ENCODE data around the gene ZNF148.

Gene ZNF148

GRCh38 chr3:125313060-125313635 lies 62.0 kb downstream of the ZNF148 start:
- in situ Hi-C loops (cut with HindIII; ENCODE audit: low pct_ligation_motif_present, low pct_unique_long_range_greater_than_20kb, low sequenced_read_pairs) = no loop called here
- DNase-seq = no peak

- DNase-seq = peak; percentile 27
- in situ Hi-C loops (cut with HindIII; ENCODE audit: low pct_ligation_motif_present, low pct_unique_long_range_greater_than_20kb, low sequenced_read_pairs) = no loop called here
These were observed 64.5 kb downstream of the ZNF148 start for GRCh38 chr3:125310623-125311081.

GRCh38 chr3:125309476-125309875 lies 65.6 kb downstream of the ZNF148 start:
- in situ Hi-C loops (cut with HindIII; ENCODE audit: low pct_ligation_motif_present, low pct_unique_long_range_greater_than_20kb, low sequenced_read_pairs) = no loop called here
- DNase-seq = no peak

- in situ Hi-C loops (cut with HindIII; ENCODE audit: low pct_ligation_motif_present, low pct_unique_long_range_greater_than_20kb, low sequenced_read_pairs) = no loop called here
- DNase-seq = no peak
These were observed 68.5 kb downstream of the ZNF148 start for GRCh38 chr3:125306620-125307019.

GRCh38 chr3:125302932-125303331 lies 72.2 kb downstream of the ZNF148 start:
- in situ Hi-C loops (cut with HindIII; ENCODE audit: low pct_ligation_motif_present, low pct_unique_long_range_greater_than_20kb, low sequenced_read_pairs) = no loop called here
- no peak for DNase-seq

GRCh38 chr3:125300416-125300815 lies 74.7 kb downstream of the ZNF148 start:
- in situ Hi-C loops (cut with HindIII; ENCODE audit: low pct_ligation_motif_present, low pct_unique_long_range_greater_than_20kb, low sequenced_read_pairs) = no loop called here
- no peak for DNase-seq

- in situ Hi-C loops (cut with HindIII; ENCODE audit: low pct_ligation_motif_present, low pct_unique_long_range_greater_than_20kb, low sequenced_read_pairs) = no loop called here
- DNase-seq = no peak
These were observed 80.7 kb downstream of the ZNF148 start for GRCh38 chr3:125294411-125294810.

- DNase-seq = no peak
These were observed 83.1 kb downstream of the ZNF148 start for GRCh38 chr3:125292015-125292414.

GRCh38 chr3:125289429-125289981 lies 85.6 kb downstream of the ZNF148 start:
- DNase-seq = no peak
- in situ Hi-C loops (cut with HindIII; ENCODE audit: low pct_ligation_motif_present, low pct_unique_long_range_greater_than_20kb, low sequenced_read_pairs) = no loop called here

More at GRCh38 chr3:125292015-125292414, 83.1 kb downstream of the ZNF148 start:
- in situ Hi-C loops (cut with HindIII; ENCODE audit: low pct_ligation_motif_present, low pct_unique_long_range_greater_than_20kb, low sequenced_read_pairs) = no loop called here

- in situ Hi-C loops (cut with HindIII; ENCODE audit: low pct_ligation_motif_present, low pct_unique_long_range_greater_than_20kb, low sequenced_read_pairs) = no loop called here
- DNase-seq = no peak
These were observed 87.9 kb downstream of the ZNF148 start for GRCh38 chr3:125287248-125287647.

- in situ Hi-C loops (cut with HindIII; ENCODE audit: low pct_ligation_motif_present, low pct_unique_long_range_greater_than_20kb, low sequenced_read_pairs) = no loop called here
- DNase-seq = no peak
These were observed 93.7 kb downstream of the ZNF148 start for GRCh38 chr3:125281381-125281780.

- DNase-seq = no peak
These were observed 94.3 kb downstream of the ZNF148 start for GRCh38 chr3:125280668-125281361.

GRCh38 chr3:125278155-125278554 lies 97.0 kb downstream of the ZNF148 start:
- in situ Hi-C loops (cut with HindIII; ENCODE audit: low pct_ligation_motif_present, low pct_unique_long_range_greater_than_20kb, low sequenced_read_pairs) = no loop called here

More at GRCh38 chr3:125280668-125281361, 94.3 kb downstream of the ZNF148 start:
- in situ Hi-C loops (cut with HindIII; ENCODE audit: low pct_ligation_motif_present, low pct_unique_long_range_greater_than_20kb, low sequenced_read_pairs) = no loop called here

GRCh38 chr3:125271127-125271526 lies 104.0 kb downstream of the ZNF148 start:
- no peak for DNase-seq
- in situ Hi-C loops (cut with HindIII; ENCODE audit: low pct_ligation_motif_present, low pct_unique_long_range_greater_than_20kb, low sequenced_read_pairs) = no loop called here

More at GRCh38 chr3:125278155-125278554, 97.0 kb downstream of the ZNF148 start:
- DNase-seq = no peak

GRCh38 chr3:125267460-125267859 lies 107.7 kb downstream of the ZNF148 start:
- in situ Hi-C loops (cut with HindIII; ENCODE audit: low pct_ligation_motif_present, low pct_unique_long_range_greater_than_20kb, low sequenced_read_pairs) = no loop called here
- no peak for DNase-seq

- DNase-seq = no peak
- in situ Hi-C loops (cut with HindIII; ENCODE audit: low pct_ligation_motif_present, low pct_unique_long_range_greater_than_20kb, low sequenced_read_pairs) = no loop called here
These were observed 108.2 kb downstream of the ZNF148 start for GRCh38 chr3:125266971-125267370.

- DNase-seq = no peak
- in situ Hi-C loops (cut with HindIII; ENCODE audit: low pct_ligation_motif_present, low pct_unique_long_range_greater_than_20kb, low sequenced_read_pairs) = no loop called here
These were observed 113.0 kb downstream of the ZNF148 start for GRCh38 chr3:125262161-125262560.

GRCh38 chr3:125261031-125261430 lies 114.1 kb downstream of the ZNF148 start:
- in situ Hi-C loops (cut with HindIII; ENCODE audit: low pct_ligation_motif_present, low pct_unique_long_range_greater_than_20kb, low sequenced_read_pairs) = no loop called here
- no peak for DNase-seq

GRCh38 chr3:125260158-125260557 lies 115.0 kb downstream of the ZNF148 start:
- DNase-seq = no peak
- in situ Hi-C loops (cut with HindIII; ENCODE audit: low pct_ligation_motif_present, low pct_unique_long_range_greater_than_20kb, low sequenced_read_pairs) = no loop called here

- in situ Hi-C loops (cut with HindIII; ENCODE audit: low pct_ligation_motif_present, low pct_unique_long_range_greater_than_20kb, low sequenced_read_pairs) = no loop called here
- DNase-seq = no peak
These were observed 117.6 kb downstream of the ZNF148 start for GRCh38 chr3:125257536-125257935.

Data from ACHN (cell line).